Parathyroid adenoma (tissue), 2 donors: ENCODE data around the gene NFATC3.

ENCODE experiments used
- H2AFZ ChIP-seq: fragments of 300-600 bp; sonication (generic); one replicate; pipeline ENCODE4 v1.7.0; 2017; ENCODE audit warnings: antibody characterized with exemption, mild to moderate bottlenecking
- H3K27ac ChIP-seq: fragments of 300-600 bp; sonication (generic); one replicate; pipeline ENCODE4 v1.7.0; 2017
- H3K27me3 ChIP-seq: fragments of 300-600 bp; sonication (generic); one replicate; pipeline ENCODE4 v1.7.0; 2017; ENCODE audit warnings: low read length; ENCODE audit not compliant: control insufficient read depth, insufficient read depth
- H3K36me3 ChIP-seq: fragments of 300-600 bp; sonication (generic); one replicate; pipeline ENCODE4 v1.7.0; 2017; ENCODE audit warnings: low read length; ENCODE audit not compliant: control insufficient read depth, insufficient read depth
- H3K4me1 ChIP-seq: fragments of 300-600 bp; sonication (generic); one replicate; pipeline ENCODE4 v1.7.0; 2017; ENCODE audit warnings: control low read depth
- H3K4me2 ChIP-seq: fragments of 300-600 bp; sonication (generic); one replicate; pipeline ENCODE4 v1.7.0; 2017; ENCODE audit warnings: low read length
- H3K4me3 ChIP-seq: fragments of 300-600 bp; sonication (generic); one replicate; pipeline ENCODE4 v1.7.0; 2017; ENCODE audit warnings: low read depth, low read length
- H3K79me2 ChIP-seq: fragments of 300-600 bp; sonication (generic); one replicate; pipeline ENCODE4 v1.7.0; 2017; ENCODE audit warnings: control low read depth
- H3K9ac ChIP-seq: fragments of 300-600 bp; sonication (generic); one replicate; pipeline ENCODE4 v1.7.0; 2017; ENCODE audit warnings: mild to moderate bottlenecking
- H3K9me3 ChIP-seq: fragments of 300-600 bp; sonication (generic); one replicate; pipeline ENCODE4 v1.7.0; 2017; ENCODE audit warnings: low read length; ENCODE audit not compliant: control insufficient read depth
- CTCF ChIP-seq: fragments of 300-600 bp; sonication (generic); IDR thresholded peaks from one replicate; pipeline ENCODE4 v1.7.0; 2017; ENCODE audit warnings: antibody characterized with exemption, mild to moderate bottlenecking
- donor health status: primary hyperparathyroidism.

Gene NFATC3

GRCh38 chr16:68085259-68086071, at the start of gene NFATC3:
TSS of gene NFATC3 (plus strand) at chr16:68085370. CDS start at chr16:68085682, 312 bp downstream.
- H3K27ac ChIP-seq = peak within 1 kb of the TSS; percentile 97
- H3K27me3 ChIP-seq = no peaks in the 10 kb centered on the region
- peak within 1 kb of the TSS; percentile 79 for H3K9ac ChIP-seq
- peak within 1 kb of the TSS; percentile 80 for H2AFZ ChIP-seq
- H3K36me3 ChIP-seq = no peaks in the 10 kb centered on the region
- peaks cover 11% of the 10 kb centered on the region for H3K79me2 ChIP-seq
- peak within 1 kb of the TSS; percentile 76 for H3K4me3 ChIP-seq
- H3K4me1 ChIP-seq = peaks cover 38% of the 10 kb centered on the region
- peak within 1 kb of the TSS; percentile 73 for H3K4me2 ChIP-seq
- no peaks in the 10 kb centered on the region for H3K9me3 ChIP-seq
- no peak for TF ChIP-seq CTCF

- no peak for TF ChIP-seq CTCF
- H3K27ac ChIP-seq = no peak overlapping the region
- H3K79me2 ChIP-seq = no peaks in the 10 kb centered on the region
- H2AFZ ChIP-seq = no peak overlapping the region
- no peak overlapping the region for H3K4me3 ChIP-seq
- peaks cover 3% of the 10 kb centered on the region for H3K4me1 ChIP-seq
- no peaks in the 10 kb centered on the region for H3K9me3 ChIP-seq
- no peaks in the 10 kb centered on the region for H3K36me3 ChIP-seq
- H3K9ac ChIP-seq = no peak overlapping the region
- H3K4me2 ChIP-seq = no peak overlapping the region
- no peaks in the 10 kb centered on the region for H3K27me3 ChIP-seq
These were observed 47.2 kb upstream of the NFATC3 start for GRCh38 chr16:68037841-68038597.

GRCh38 chr16:68040506-68041288, 44.5 kb upstream of the NFATC3 start:
- Histone ChIP-seq H3K9me3 (no peaks in the 10 kb centered on the region), H3K79me2 (no peaks in the 10 kb centered on the region), H3K27ac (no peak overlapping the region), H3K27me3 (no peaks in the 10 kb centered on the region), H3K36me3 (no peaks in the 10 kb centered on the region), H3K4me1 (no peaks in the 10 kb centered on the region), H3K9ac (no peak overlapping the region), H3K4me3 (no peak overlapping the region), H3K4me2 (no peak overlapping the region), H2AFZ (no peak overlapping the region)
- peak; percentile 88 for TF ChIP-seq CTCF

- Histone ChIP-seq H3K4me2 (no peak overlapping the region), H2AFZ (no peak overlapping the region), H3K4me1 (no peaks in the 10 kb centered on the region), H3K9ac (no peak overlapping the region), H3K27ac (no peak overlapping the region), H3K27me3 (no peaks in the 10 kb centered on the region), H3K4me3 (no peak overlapping the region), H3K36me3 (no peaks in the 10 kb centered on the region), H3K9me3 (no peaks in the 10 kb centered on the region), H3K79me2 (no peaks in the 10 kb centered on the region)
- no peak for TF ChIP-seq CTCF
These were observed 43.4 kb upstream of the NFATC3 start for GRCh38 chr16:68041783-68042182.
